HG03066 (cell line): Measurements from ENCODE around the gene UBR3.
"Not testable (repeated sequence)": the region's sequence is repeated elsewhere in the genome, so short reads cannot be mapped to it uniquely, and the experiment has no call there.

Experiments
- ATAC-seq: cut with Tn5 transposase; IDR thresholded peaks from one replicate; pipeline ENCODE4 v1.9.1; 2021; ENCODE audit warnings: low read depth; ENCODE audit not compliant: unreplicated experiment

UBR3 gene

GRCh38 chr2:170087413-170087793, 260.1 kb downstream of the UBR3 start:
- no peak for ATAC-seq

- no peak for ATAC-seq
Measured at GRCh38 chr2:170088776-170089175, 261.5 kb downstream of the UBR3 start.

GRCh38 chr2:170090229-170090628, 263.0 kb downstream of the UBR3 start:
- no peak for ATAC-seq

- no peak for ATAC-seq
Measured at GRCh38 chr2:170091436-170091835, 264.2 kb downstream of the UBR3 start.

- no peak for ATAC-seq
Measured at GRCh38 chr2:170092436-170093060, 265.3 kb downstream of the UBR3 start.

- no peak for ATAC-seq
Measured at GRCh38 chr2:170095380-170095779, 268.1 kb downstream of the UBR3 start.

- ATAC-seq: no peak
Measured at GRCh38 chr2:170098626-170099312, 271.5 kb downstream of the UBR3 start.

GRCh38 chr2:170101789-170102188, 274.5 kb downstream of the UBR3 start:
- ATAC-seq: no peak

- ATAC-seq: no peak
Measured at GRCh38 chr2:170106102-170106840, 279.0 kb downstream of the UBR3 start.

- no peak for ATAC-seq
Measured at GRCh38 chr2:170113168-170113894, 286.1 kb downstream of the UBR3 start.

GRCh38 chr2:170115501-170116229, 288.4 kb downstream of the UBR3 start:
- no peak for ATAC-seq

- no peak for ATAC-seq
Measured at GRCh38 chr2:170118641-170119040, 291.4 kb downstream of the UBR3 start.

GRCh38 chr2:170119326-170119725, 292.1 kb downstream of the UBR3 start:
- ATAC-seq: not testable (repeated sequence)

GRCh38 chr2:170121689-170122088, 294.4 kb downstream of the UBR3 start:
- ATAC-seq: no peak

- no peak for ATAC-seq
Measured at GRCh38 chr2:170122883-170123547, 295.8 kb downstream of the UBR3 start.

GRCh38 chr2:170123593-170123992, 296.3 kb downstream of the UBR3 start:
- no peak for ATAC-seq

- ATAC-seq: not testable (repeated sequence)
Measured at GRCh38 chr2:170126138-170126728, 299.0 kb downstream of the UBR3 start.
